Parathyroid adenoma (tissue), 2 donors: ENCODE results near the gene TRIL.

Experiments used
- H2AFZ ChIP-seq: fragments of 300-600 bp; sonication (generic); one replicate; pipeline ENCODE4 v1.7.0; 2017; ENCODE audit warnings: antibody characterized with exemption, mild to moderate bottlenecking
- H3K27ac ChIP-seq: fragments of 300-600 bp; sonication (generic); one replicate; pipeline ENCODE4 v1.7.0; 2017
- H3K27me3 ChIP-seq: fragments of 300-600 bp; sonication (generic); one replicate; pipeline ENCODE4 v1.7.0; 2017; ENCODE audit warnings: low read length; ENCODE audit not compliant: control insufficient read depth, insufficient read depth
- H3K36me3 ChIP-seq: fragments of 300-600 bp; sonication (generic); one replicate; pipeline ENCODE4 v1.7.0; 2017; ENCODE audit warnings: low read length; ENCODE audit not compliant: control insufficient read depth, insufficient read depth
- H3K4me1 ChIP-seq: fragments of 300-600 bp; sonication (generic); one replicate; pipeline ENCODE4 v1.7.0; 2017; ENCODE audit warnings: control low read depth
- H3K4me2 ChIP-seq: fragments of 300-600 bp; sonication (generic); one replicate; pipeline ENCODE4 v1.7.0; 2017; ENCODE audit warnings: low read length
- H3K4me3 ChIP-seq: fragments of 300-600 bp; sonication (generic); one replicate; pipeline ENCODE4 v1.7.0; 2017; ENCODE audit warnings: low read depth, low read length
- H3K79me2 ChIP-seq: fragments of 300-600 bp; sonication (generic); one replicate; pipeline ENCODE4 v1.7.0; 2017; ENCODE audit warnings: control low read depth
- H3K9ac ChIP-seq: fragments of 300-600 bp; sonication (generic); one replicate; pipeline ENCODE4 v1.7.0; 2017; ENCODE audit warnings: mild to moderate bottlenecking
- H3K9me3 ChIP-seq: fragments of 300-600 bp; sonication (generic); one replicate; pipeline ENCODE4 v1.7.0; 2017; ENCODE audit warnings: low read length; ENCODE audit not compliant: control insufficient read depth
- TF ChIP-seq, protein P1 (sequence below): fragments of 300-600 bp; sonication (generic); IDR thresholded peaks from one replicate; pipeline ENCODE4 v1.7.0; 2017; ENCODE audit warnings: antibody characterized with exemption, mild to moderate bottlenecking
- donor health status: primary hyperparathyroidism.

Gene TRIL

DNA sequence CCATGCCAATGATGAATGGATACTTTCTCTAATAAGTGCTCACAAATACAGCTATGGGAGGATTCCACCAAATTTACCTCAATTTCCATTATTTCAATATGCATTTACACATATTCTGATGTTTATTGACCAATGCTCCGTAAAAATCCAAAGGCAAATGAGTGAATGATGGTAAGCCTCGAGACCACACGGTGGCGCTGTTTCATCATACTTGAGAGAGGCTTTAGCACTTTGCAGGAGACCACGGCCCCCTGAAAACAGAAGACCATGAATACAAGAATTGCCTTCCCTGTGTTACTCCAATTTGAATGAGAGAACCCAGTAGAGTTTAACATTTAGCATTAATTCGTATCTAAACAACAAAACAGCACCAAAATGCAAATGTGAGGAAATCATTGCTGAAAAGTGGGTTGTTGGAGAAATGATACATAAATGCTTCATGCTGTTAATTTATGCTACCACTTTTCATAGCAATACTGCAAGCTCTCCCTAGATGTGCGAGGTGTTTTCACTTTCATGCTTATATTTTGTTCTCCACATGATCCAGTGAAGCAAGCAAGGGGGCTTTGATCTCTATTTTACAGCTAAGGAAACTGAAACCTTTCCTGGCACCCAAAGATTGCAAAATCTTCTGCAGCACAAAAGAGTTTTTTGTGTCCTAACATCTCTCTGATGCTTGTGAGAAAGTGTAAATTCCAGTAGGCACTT, 35.4 kb downstream of the TRIL start:
- Histone ChIP-seq H3K9ac (no peak overlapping the region), H3K79me2 (no peaks in the 10 kb centered on the region), H3K27me3 (no peaks in the 10 kb centered on the region), H3K27ac (no peak overlapping the region), H3K36me3 (no peaks in the 10 kb centered on the region), H3K4me3 (no peak overlapping the region), H2AFZ (peak overlapping the region; percentile 13), H3K4me1 (peaks cover 5% of the 10 kb centered on the region), H3K9me3 (no peaks in the 10 kb centered on the region), H3K4me2 (no peak overlapping the region)
- TF ChIP-seq, protein P1, sequence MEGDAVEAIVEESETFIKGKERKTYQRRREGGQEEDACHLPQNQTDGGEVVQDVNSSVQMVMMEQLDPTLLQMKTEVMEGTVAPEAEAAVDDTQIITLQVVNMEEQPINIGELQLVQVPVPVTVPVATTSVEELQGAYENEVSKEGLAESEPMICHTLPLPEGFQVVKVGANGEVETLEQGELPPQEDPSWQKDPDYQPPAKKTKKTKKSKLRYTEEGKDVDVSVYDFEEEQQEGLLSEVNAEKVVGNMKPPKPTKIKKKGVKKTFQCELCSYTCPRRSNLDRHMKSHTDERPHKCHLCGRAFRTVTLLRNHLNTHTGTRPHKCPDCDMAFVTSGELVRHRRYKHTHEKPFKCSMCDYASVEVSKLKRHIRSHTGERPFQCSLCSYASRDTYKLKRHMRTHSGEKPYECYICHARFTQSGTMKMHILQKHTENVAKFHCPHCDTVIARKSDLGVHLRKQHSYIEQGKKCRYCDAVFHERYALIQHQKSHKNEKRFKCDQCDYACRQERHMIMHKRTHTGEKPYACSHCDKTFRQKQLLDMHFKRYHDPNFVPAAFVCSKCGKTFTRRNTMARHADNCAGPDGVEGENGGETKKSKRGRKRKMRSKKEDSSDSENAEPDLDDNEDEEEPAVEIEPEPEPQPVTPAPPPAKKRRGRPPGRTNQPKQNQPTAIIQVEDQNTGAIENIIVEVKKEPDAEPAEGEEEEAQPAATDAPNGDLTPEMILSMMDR, result peak; percentile 89

DNA sequence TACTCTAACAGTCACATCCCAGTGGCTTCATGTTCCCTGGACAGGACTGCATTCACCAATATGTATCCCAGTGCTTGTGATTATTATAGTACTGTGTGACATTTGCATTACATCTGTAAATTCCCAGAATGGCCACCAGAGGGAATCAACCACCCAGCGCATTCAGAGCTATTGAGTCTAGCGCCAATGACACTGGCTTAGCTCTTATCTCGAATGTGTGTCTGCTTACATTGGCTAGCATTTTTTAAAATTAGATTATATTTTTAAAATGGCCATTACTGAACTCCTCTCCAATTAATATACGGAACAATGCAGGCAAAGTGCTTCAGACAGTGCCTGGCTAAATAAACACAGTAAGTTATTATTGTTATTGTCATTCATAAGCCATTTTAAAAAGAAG, 36.3 kb downstream of the TRIL start:
- TF ChIP-seq, protein P1, result peak; percentile 93
- H3K4me3 ChIP-seq, result no peak overlapping the region
- H3K27me3 ChIP-seq, result no peaks in the 10 kb centered on the region
- H3K27ac ChIP-seq, result no peak overlapping the region
- no peak overlapping the region for H3K9ac ChIP-seq
- no peaks in the 10 kb centered on the region for H3K79me2 ChIP-seq
- peaks cover 5% of the 10 kb centered on the region for H3K4me1 ChIP-seq
- H3K36me3 ChIP-seq, result no peaks in the 10 kb centered on the region
- no peak overlapping the region for H2AFZ ChIP-seq
- no peak overlapping the region for H3K4me2 ChIP-seq
- no peaks in the 10 kb centered on the region for H3K9me3 ChIP-seq

DNA sequence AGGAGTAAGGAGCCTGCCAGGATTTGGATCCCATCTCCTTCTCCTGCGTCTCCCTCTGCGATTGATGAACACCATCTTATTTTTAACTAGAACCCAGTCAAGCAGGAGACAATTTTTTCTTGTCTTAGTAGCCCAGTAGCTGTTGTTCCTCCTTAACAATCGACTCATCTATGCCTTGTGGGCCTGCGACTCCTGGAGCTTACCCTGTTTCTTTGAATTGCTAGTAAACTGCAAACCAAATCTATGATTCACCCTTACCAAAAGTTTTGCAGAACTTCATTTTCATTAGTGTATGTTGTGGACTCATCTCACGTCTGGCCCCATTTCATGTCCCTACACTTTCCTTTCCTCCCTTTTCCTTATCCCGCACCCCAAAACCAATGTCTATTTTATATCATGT, 37.7 kb downstream of the TRIL start:
- no peak overlapping the region for H3K9ac ChIP-seq
- H3K4me1 ChIP-seq, result no peaks in the 10 kb centered on the region
- no peak overlapping the region for H2AFZ ChIP-seq
- no peak overlapping the region for H3K4me2 ChIP-seq
- no peak overlapping the region for H3K4me3 ChIP-seq
- no peaks in the 10 kb centered on the region for H3K36me3 ChIP-seq
- no peaks in the 10 kb centered on the region for H3K79me2 ChIP-seq
- no peaks in the 10 kb centered on the region for H3K27me3 ChIP-seq
- TF ChIP-seq, protein P1, result no peak
- no peak overlapping the region for H3K27ac ChIP-seq
- H3K9me3 ChIP-seq, result no peaks in the 10 kb centered on the region

DNA sequence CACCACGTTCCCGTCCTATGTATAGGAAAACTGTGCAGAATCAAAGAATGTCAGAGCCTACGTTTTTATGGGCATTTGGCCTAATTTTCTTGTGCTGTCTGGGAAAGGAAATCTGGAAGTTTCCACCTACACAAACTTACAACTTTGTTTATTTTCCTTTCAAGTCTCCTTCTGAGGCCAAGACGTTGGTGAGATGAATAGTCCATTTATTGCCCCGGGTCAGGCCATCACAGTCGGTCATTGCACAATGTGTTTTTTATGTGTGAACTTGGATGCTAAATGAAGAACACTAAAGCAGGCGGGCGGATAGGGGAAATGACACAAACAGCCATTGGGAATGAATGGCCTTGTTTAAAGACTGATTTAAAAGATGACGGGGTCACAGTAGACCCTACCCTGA, 38.6 kb downstream of the TRIL start:
- no peak overlapping the region for H3K9ac ChIP-seq
- no peak overlapping the region for H3K4me3 ChIP-seq
- TF ChIP-seq, protein P1, result no peak
- H3K4me2 ChIP-seq, result no peak overlapping the region
- no peak overlapping the region for H2AFZ ChIP-seq
- H3K9me3 ChIP-seq, result no peaks in the 10 kb centered on the region
- no peaks in the 10 kb centered on the region for H3K27me3 ChIP-seq
- no peaks in the 10 kb centered on the region for H3K4me1 ChIP-seq
- H3K27ac ChIP-seq, result no peak overlapping the region
- H3K36me3 ChIP-seq, result no peaks in the 10 kb centered on the region
- H3K79me2 ChIP-seq, result no peaks in the 10 kb centered on the region

DNA sequence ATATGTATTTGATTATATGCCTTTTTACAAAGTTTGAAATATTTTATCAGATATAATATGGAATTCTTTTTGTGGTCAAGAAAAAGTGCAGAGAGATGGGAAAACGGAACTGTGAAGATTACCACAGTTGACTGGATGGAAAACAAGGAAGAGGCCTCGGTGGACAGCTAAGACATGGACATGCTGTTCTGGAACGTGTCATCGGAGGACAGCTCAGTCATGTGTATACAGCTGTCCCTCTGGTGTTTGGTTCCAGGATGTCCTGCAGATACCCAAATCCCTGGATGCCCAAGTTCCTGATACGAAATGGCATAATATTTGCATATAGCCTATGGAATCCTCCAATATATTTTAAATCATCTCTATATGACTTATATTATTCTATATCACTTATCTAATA, 49.4 kb downstream of the TRIL start:
- no peaks in the 10 kb centered on the region for H3K27me3 ChIP-seq
- H3K27ac ChIP-seq, result no peak overlapping the region
- no peaks in the 10 kb centered on the region for H3K4me1 ChIP-seq
- no peaks in the 10 kb centered on the region for H3K9me3 ChIP-seq
- TF ChIP-seq, protein P1, result no peak
- no peak overlapping the region for H3K4me2 ChIP-seq
- H3K36me3 ChIP-seq, result no peaks in the 10 kb centered on the region
- no peak overlapping the region for H3K4me3 ChIP-seq
- H2AFZ ChIP-seq, result no peak overlapping the region
- no peak overlapping the region for H3K9ac ChIP-seq
- no peaks in the 10 kb centered on the region for H3K79me2 ChIP-seq
